ENCODE results near the gene C10orf71.

The C10orf71 gene

DNA sequence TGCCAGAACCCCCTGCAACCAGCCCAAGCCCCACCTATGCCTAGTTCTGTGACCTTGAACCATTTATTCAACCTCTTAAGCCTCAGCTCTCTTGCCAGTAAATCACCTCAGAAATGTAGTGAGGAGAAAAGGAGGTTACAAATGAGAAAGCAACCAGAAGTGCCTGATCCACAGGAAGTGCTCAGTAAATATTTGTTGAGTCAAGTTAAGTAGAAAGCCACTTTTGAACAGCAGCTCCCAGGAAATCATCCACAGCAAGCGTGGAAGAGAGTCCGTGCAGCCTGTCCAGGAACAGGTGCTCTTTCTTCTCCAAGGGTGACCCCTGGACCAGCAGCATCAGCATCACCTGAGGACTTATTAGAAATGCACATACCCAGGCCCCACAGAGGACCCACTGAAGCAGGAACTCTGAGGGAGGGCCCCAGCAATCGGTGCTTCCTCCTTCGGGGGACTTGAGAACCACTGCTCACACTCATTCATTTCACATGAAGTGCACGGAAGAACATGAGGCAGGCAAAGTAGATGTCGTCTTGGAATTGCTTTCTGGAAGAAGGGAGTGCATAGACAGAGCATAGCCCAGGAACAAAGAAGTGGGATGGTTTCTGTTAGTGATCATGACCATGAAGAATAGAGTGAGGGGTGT, 6.3 kb upstream of the C10orf71 start:
- no peak for DNase-seq (ENCODE audit: low read depth)

DNA sequence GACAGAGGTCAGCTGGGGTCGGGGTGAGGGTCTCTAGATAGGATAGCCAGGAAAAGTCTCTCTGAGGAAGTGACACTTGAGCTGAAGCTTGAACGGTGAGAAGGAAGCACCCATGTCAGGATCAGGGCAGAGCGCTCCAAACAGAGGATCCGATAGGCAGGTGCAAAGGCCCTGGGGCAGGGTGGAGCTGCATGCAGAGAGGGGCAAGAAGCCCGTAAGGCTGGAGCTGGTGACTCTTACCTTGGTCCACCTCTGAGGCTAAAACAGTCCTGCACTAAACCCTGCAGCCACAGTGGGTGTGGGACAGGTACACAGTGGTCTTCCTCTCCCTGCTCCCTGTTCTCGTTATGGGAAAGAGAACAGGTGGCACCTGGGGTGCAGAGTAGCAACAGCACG, 5.8 kb upstream of the C10orf71 start:
- DNase-seq (ENCODE audit: low read depth): no peak

DNA sequence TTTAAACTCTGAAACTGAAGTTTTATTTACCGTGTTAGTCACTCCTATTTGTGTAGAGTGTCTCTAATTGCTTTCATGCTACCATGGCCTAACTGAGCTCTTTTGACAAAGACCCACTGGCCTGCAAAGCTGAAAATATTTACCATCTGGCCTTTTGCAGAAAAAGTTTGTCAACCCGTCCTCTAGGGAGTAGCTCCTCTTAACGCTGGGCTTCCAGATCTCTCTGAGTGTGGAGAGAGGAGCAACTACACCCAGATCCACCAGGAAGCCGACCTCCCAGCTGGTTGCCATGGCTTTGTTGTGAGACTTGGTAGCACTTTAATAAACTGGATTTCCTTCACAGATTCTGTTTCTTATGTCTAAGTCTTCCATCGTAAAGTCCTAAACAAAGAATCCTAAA, 4.2 kb upstream of the C10orf71 start:
- no peak for DNase-seq (ENCODE audit: low read depth)

DNA sequence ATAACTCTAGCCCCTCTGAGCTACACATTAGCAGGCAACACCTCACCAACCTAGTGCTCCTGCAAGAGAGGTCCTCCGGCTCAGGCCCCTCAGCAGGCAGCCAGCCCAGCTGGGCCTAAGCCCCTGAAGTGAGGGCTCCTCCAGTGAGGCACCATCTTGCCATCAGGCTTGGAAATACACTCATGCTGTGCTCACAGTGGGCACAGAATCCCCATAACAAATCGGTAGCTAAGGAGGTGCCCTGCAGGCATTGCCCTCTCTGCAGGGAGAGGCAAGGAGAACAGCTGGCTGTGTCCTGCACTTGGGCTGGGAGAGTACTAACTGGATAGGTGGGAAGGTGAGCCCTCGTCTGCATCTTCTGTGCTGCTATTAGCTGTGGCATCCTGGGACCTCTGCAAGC, 3.7 kb upstream of the C10orf71 start:
- DNase-seq (ENCODE audit: low read depth): no peak

DNA sequence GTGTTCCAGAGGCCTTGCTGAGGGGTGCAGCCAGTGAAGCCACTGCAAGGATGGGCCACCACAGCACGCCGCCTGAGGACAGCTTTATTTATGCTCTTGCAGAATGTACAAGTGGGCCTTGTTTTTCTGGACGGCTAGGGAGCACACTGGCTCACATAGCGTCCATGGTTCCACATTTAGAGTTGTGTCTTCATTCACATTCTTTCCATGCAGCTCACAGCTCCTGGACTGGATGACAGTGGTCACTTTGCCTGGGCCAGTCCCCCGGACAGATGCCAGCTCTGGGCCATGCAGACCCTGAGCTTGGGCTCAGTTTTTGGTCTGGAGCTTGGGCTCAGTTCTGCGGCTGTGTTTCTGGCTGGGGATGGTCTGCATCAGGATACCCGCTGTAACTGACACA, 2.6 kb upstream of the C10orf71 start:
- no peak for DNase-seq (ENCODE audit: low read depth)

DNA sequence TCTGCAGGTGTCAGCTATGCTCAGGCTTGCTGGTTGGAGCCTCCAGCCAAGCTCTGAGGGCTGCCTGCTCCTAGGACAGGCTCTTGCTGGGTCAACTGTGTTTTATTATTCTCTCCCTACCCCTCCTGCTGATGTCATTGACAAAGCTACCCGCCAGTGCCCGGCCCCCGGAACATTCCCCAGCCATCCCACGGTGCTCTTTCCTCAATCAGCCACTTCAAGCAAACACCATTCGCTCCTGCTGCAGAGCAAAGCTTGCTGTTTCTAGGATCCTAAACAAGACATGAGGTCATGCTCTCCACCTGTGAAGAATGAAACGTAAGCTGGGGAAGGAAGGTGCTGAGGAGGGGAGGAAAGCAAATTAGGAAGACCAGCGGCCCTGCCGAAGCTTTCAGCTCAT, 2.1 kb upstream of the C10orf71 start:
- DNase-seq (ENCODE audit: low read depth): no peak

DNA sequence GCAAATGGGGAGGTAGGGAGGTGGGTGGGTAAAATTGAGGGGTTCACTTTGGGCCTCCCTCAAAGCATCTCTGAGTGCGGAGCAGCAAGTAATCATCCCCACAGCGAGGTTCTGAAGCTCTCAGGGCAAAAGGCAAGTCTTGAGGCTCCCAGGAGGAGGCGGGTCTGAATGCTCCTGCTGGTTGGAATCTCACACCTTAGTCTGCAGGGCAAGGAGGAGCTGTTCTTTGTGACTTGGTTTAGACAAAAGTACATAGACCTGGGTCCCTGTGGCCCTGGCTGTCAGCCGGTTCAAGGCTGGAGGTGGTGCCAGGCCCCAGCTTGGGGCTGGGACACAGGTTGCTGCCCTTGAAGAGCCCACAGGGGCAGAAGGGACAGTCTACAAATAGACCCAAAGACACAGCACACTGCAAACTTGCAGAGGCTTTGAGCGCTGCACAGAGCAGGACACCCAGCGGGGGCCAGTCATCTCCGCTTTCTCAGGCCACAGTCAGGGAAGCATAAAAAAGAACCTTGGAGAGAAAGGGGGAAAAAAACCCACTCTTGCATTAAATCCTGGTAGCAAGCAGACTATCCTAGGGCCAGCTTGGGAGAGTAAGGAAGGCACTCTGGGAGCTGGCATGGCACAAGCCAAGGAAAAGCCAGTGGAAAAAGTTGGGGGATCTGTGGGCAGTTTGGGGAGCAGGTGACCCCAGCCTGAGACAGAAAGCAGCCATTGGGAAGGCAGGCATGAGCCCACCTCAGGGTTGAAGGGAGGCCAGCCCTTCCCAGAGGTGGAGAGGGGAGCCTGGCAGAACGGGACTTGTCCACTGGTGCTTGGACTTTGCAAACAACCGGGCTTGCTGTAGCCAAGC, 926 bp upstream of the C10orf71 start:
- no peak for DNase-seq (ENCODE audit: low read depth)

DNA sequence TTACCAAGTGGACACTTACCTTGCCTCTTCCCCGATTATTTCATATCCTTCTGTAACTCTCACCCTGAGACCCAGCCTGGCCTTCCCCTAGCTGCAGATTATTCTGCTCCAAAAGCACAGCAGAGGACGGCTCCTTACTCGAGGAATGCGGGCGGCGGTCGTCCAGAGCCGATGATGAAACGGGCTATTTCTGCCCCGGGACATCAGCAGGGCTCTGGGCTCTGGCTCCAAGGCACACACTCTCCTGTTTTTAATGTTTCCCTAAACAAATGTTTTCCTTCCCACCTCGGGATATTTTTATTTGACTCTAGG, 343 bp upstream of the C10orf71 start:
- DNase-seq (ENCODE audit: low read depth): no peak

DNA sequence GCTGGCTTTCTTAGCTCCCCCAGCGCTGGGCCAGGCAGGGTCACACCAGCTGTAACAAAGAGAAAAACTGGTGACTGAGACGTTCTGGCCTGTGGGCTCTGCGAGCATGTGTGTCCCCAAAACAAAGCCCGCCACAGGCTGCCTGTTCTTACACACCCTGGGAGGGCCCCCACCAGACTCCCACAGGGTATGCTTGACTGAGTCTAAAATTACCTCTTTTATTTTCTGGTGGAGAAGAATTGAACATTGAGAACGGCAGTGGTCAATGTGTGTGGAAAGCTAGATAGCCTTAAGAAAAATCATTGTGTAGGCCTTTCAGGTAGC, 808 bp downstream of the C10orf71 start:
- DNase-seq (ENCODE audit: low read depth): no peak

DNA sequence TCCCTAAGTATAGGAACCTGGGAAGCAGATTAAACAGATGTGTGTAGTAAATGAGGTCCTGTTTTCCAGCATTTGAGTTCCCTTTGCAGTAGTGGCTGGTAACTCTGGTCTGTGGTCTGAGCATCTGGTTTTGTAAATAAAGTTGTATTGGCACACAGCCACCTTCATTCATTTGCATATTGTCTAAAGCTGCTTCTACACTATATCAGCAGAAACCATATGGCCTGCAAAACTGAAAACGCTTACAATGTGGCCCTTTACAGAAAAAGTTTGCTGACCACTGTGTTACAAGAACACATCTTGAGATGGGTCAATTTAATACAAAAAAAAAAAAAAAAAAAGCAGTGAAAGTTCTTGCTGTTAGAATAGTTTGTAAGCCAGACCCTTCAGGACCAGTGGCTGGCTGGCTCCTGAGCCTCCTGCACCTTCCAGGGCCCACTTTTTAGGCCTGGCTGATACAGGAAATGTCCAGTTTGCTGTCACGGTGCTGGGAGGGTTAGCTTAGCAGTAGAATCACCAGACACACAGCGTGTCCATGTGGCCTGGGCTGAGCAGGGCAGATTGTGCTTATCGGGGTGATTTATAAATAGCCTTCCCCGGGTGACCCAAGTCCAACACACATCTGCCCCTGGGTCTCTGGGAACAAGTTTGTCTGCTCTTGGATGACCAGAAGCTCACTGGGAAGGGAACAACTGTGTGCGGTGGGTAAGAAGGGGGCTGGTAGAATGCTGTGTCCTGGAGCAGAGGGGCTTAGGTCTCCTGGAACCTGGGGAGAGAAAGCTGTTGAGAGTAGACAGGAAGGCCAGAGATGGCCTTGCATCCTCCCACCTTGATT, 1.4 kb downstream of the C10orf71 start:
- DNase-seq (ENCODE audit: low read depth): no peak

DNA sequence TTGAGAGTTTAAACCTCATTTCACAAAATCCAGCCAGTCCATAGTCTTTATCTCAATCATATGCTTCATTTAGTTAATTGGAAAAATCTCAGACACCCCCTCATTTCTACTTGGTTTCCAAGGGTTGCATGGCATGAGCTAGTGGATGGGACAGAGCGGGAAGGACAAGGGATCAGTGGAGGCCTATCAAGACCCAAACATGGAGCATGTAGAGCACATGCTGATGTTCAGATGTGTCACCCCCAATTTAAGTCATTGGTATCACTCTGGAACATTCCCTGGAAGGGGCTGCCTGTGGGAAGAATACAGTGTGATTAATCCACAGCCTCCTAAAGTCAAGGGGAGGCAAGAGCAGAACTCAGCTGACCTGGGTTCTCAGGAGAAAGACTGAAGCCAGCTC, 2.3 kb downstream of the C10orf71 start:
- DNase-seq (ENCODE audit: low read depth): no peak

DNA sequence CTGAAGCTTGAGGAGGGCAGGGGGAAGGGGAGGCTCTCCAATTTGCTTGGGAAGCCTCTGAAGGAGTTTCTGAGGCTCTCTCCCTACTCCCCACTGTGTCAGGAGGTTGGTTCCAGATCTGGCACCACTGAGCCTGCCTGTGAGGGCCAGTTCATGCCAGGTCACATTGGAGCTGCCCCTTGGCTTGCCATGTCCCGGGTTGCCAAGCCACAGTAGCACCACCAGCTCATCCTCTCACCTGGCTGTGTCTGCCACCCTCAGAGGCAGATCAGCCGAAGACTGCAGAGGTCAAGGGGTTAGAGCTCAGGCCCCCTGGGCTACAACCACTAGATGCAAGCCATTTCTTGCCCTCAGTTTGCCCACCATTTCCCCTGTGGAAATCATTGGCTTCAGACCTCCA, 3.1 kb downstream of the C10orf71 start:
- no peak for DNase-seq (ENCODE audit: low read depth)

DNA sequence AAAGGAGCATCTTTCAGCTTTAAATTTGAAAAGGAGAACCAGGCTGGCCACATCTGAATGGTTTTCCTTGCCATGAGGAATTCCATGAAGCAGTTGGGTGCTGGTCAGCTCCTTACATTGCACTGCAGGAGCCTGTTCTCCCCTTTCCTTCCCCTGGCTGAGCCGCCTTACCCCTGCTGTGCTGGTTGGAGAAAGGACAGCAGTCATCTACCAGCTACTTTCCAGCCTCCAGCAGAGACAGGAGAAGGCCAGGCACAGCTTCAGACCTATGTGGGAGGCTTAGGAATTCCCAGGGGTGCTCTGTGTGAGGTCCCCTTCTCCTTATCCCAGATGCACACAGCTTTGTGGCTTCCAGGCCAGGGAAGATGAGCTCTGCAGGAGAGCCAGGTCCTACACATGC, 4.7 kb downstream of the C10orf71 start:
- DNase-seq (ENCODE audit: low read depth): no peak

DNA sequence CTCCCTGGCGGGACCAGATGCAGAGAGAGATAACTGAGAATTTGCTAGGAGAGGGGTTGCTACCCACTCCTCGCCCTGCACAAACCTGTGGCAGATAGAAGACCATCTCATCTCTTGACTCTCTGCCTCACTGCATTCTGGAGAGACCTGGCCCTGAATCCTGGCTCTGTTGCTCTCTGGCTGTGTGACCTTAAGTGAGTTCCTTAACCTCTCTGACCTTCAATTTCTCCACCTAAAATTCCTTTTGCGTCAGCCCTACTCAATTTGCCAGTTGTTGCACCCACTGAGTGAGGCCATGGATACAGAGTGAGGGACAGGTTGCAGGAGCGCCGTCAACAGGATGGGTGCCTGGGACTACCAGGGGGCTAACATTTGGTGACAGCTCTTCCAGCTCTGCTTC, 5.2 kb downstream of the C10orf71 start:
- no peak for DNase-seq (ENCODE audit: low read depth)

DNA sequence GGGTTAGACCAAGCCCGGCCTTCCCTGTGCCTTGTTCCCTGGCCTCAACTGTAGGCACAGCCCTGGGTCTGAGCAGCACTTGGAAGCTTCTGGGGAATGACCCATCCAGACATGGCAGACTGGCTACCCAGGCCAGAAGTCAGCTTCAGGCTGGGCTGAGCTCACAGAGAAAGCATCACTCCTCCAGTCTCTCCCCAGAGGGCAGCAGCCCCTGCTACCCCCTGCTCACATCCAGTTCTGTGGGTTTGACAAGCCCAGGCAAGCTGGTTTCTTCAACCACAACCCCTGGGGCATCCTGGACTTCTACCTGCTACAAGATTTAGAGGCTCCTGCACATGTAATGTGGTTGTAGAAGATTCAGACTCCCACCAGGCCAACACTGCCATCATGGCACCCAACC, 9.0 kb downstream of the C10orf71 start:
- no peak for DNase-seq (ENCODE audit: low read depth)

DNA sequence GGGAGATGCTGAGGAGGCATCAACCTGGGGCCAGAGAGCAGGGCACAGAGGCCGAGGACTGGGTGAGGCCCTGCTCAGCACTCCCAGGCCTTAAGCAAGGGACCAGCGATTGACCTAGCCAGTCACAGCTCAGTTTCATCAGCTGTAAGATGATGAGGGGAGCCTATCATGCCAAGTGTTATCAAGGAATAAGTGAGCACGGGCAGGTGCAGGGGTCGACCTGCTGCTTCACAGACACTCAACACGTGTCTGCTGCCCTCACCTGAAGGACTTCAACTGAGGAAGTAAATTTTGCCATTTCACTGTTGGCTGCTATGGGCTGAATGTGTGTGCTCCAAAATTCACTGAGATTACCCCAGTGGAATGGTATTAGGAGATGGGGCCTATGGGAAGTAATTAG, 9.9 kb downstream of the C10orf71 start:
- no peak for DNase-seq (ENCODE audit: low read depth)

DNA sequence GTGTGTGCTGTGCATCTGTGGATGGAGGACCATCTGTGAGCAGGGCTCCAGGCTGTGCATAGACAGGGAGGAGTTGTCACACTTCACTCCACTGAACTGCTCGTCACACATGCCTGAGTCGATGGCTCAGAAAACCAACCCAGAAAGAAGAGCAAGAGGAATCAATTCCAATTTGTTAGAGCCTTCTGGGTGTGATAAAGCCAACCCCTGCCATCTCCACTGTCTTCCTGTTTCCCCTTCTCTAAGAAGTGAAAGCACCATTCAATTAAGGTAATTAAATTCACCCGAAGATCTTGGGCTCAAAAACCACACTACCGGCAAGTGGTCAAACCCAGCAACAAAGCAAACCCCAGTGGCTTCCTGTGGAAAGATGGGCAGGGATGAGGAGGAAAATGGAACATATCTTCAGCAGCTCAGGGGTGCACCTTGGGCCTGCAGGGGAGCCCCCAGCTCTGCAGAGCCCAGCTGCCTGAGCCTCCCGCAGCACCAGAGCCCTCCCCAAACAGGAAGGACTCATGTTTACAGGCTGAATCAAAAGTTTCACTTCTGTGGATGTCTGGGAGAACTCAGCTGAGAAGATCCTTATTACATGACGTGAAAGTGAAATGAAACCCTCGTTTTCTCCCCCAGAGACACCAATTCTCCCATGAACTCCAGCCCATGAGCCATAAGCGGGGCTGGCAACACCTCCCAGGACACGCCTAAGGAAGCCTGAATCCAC, 10.9 kb downstream of the C10orf71 start:
- no peak for DNase-seq (ENCODE audit: low read depth)

DNA sequence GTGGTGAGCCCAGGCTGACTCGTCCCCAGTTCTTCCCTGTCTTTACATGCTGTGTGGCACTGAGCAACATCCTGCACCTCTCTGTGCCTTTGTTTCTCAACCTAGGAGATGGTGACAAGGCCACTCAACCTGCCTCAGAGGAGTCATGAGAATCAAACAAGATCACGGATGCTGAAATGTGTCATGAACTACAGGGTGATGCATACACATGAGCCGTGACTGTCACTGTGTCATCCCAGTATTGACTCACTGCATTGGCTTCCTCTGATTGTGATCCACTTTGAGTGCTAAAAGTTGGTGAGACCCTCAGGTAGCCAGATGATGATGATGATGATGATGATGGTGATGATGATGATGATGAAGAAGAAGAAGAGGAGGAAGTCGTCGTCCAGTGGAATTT, 11.5 kb downstream of the C10orf71 start:
- DNase-seq (ENCODE audit: low read depth): no peak

DNA sequence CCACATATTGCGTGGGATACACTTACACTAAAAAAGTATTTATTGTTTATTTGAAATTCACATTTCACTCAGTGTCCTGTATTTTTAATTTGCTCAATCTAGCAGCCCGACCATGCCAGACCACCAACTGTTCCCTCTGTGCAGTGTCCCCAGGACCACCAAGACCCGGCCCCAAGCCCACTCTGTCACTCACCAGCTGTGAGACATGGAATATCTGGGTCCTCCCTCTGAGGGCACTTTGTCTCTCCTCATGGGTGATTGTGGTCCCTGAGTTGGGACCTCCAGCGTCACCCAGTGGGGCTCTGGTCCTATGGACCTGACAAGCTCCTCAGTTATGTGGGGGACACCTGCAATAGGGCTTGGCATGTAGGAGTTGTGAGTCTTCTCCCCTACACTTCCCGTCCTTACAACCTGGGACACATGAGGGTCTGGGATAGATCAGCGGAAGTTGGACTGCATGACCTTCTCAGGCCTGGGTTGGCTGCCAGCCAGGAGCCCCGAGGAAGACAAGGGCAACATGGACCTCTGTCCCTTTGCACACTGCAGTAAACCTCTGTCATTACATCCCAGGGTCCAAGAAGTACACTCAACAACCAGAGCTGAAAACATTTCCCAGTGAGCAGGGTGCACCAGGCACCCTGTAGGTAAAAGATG, 12.1 kb downstream of the C10orf71 start:
- no peak for DNase-seq (ENCODE audit: low read depth)

DNA sequence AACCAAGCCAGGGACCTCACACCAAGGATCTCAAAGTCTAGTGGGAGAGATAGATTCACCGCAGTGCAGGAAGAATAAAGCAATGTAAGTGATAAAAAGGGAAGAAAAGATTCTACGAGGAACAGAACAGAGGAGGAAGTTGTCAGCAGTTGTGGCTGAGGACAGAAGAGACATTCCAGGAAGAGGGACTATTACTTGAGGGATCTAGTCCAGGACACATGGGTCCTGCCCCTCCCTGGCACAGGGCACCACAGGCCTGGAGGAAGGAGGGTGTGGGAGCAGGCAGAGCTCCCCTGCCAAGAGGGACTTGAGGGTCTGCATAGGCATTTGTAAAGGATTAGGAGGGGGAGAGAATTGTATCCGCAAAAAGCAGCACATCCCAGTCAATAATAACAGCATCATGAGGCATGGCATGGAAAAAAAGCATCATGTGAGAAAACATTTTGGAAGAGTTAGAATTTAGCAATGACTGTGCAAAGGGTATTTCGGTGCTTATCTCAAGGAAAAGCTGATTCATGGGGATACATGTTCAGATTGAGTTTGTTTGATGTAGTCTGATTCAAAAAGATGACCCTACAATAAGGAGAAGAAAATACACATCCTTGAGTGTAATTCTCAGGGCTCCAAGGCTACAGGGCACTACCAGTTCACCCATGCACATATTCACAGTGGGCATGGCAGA, 12.7 kb downstream of the C10orf71 start:
- DNase-seq (ENCODE audit: low read depth): peak; percentile 5

DNA sequence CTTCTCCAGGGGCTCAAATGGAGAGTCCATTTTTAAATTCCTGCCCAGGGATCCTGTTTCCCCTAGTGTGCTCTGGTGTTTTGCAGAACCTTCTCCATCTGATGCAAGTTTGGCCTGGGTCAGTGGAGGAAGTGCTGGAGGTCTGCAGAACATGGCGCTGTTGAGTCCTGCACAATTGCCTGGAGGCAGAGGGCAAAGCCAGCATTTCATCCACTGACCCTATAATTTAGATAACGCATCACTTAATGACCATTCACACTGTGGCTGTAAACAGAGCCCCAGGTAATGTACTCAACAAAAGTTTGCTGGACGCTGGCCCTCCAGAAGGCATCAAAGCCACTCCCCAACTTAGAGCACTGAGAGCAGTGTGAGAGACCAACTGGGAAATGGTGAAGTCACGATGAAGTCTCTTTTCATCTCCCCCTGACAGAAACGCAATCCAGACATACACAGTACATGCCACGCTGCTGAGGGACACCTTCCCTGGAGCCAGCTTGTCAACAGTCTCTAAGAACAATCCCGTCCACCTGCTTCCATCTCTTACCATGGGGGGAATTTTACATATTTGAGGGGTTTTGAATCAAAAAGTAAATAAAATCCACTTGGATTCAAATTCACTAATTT, 13.4 kb downstream of the C10orf71 start:
- DNase-seq (ENCODE audit: low read depth): no peak
